KMS-11 (cell line): ENCODE measurements around the gene ASB2.

Source experiments
- H2AFZ ChIP-seq: fragments of 200-600 bp; sonication (generic); 2 replicates; pipeline ENCODE4 v1.6.1; 2016; ENCODE audit warnings: antibody characterized with exemption, mixed run types, low read depth
- H3K27ac ChIP-seq: fragments of 200-600 bp; sonication (generic); 2 replicates; pipeline ENCODE4 v1.6.1; 2016; ENCODE audit warnings: mild to moderate bottlenecking, mixed run types
- H3K27me3 ChIP-seq: fragments of 200-600 bp; sonication (generic); 2 replicates; pipeline ENCODE4 v1.6.1; 2017; ENCODE audit warnings: mild to moderate bottlenecking, low read depth, mixed run types, moderate library complexity; ENCODE audit not compliant: insufficient read depth
- H3K36me3 ChIP-seq: fragments of 200-600 bp; sonication (generic); 2 replicates; pipeline ENCODE4 v1.6.1; 2017; ENCODE audit warnings: mild to moderate bottlenecking, mixed run types; ENCODE audit not compliant: insufficient read depth
- H3K4me1 ChIP-seq: fragments of 200-600 bp; sonication (generic); 2 replicates; pipeline ENCODE4 v1.6.1; 2016; ENCODE audit warnings: mild to moderate bottlenecking, low read depth, mixed run types; ENCODE audit not compliant: poor library complexity, severe bottlenecking
- H3K4me2 ChIP-seq: fragments of 200-600 bp; sonication (generic); 2 replicates; pipeline ENCODE4 v1.7.0; 2016; ENCODE audit warnings: mild to moderate bottlenecking, mixed run types
- H3K4me3 ChIP-seq: fragments of 200-600 bp; sonication (generic); IDR thresholded peaks from 2 replicates; pipeline ENCODE4 v1.6.1; 2017; ENCODE audit warnings: low read depth, low read length, mixed read lengths; ENCODE audit not compliant: insufficient read depth
- H3K79me2 ChIP-seq: fragments of 200-600 bp; sonication (generic); 2 replicates; pipeline ENCODE4 v1.6.1; 2016; ENCODE audit warnings: low read depth, mixed run types; ENCODE audit not compliant: insufficient read depth
- H3K9ac ChIP-seq: fragments of 200-600 bp; sonication (generic); 2 replicates; pipeline ENCODE4 v1.6.1; 2016; ENCODE audit warnings: mild to moderate bottlenecking, mixed run types
- H4K20me1 ChIP-seq: fragments of 200-600 bp; sonication (generic); 2 replicates; pipeline ENCODE4 v1.6.1; 2016; ENCODE audit warnings: mild to moderate bottlenecking, mixed run types; ENCODE audit not compliant: insufficient read depth
- TF ChIP-seq, protein P1 (sequence below): fragments of 200-600 bp; sonication (generic); conservative IDR thresholded peaks from 2 replicates; pipeline ENCODE4 v1.6.1; 2017; ENCODE audit warnings: low read depth, mild to moderate bottlenecking, antibody characterized with exemption, low read length, moderate library complexity, mixed read lengths

The ASB2 gene

GRCh38 chr14:93898731-93899130, 77.6 kb downstream of the ASB2 start:
- H2AFZ ChIP-seq, result no peak overlapping the region
- no peaks in the 10 kb centered on the region for H3K79me2 ChIP-seq
- H3K36me3 ChIP-seq, result no peaks in the 10 kb centered on the region
- no peaks in the 10 kb centered on the region for H3K4me1 ChIP-seq
- no peak overlapping the region for H3K9ac ChIP-seq
- H3K27ac ChIP-seq, result no peak overlapping the region
- H3K4me3 ChIP-seq, result no peak overlapping the region
- H3K27me3 ChIP-seq, result no peaks in the 10 kb centered on the region
- H3K4me2 ChIP-seq, result no peak overlapping the region
- TF ChIP-seq, protein P1, sequence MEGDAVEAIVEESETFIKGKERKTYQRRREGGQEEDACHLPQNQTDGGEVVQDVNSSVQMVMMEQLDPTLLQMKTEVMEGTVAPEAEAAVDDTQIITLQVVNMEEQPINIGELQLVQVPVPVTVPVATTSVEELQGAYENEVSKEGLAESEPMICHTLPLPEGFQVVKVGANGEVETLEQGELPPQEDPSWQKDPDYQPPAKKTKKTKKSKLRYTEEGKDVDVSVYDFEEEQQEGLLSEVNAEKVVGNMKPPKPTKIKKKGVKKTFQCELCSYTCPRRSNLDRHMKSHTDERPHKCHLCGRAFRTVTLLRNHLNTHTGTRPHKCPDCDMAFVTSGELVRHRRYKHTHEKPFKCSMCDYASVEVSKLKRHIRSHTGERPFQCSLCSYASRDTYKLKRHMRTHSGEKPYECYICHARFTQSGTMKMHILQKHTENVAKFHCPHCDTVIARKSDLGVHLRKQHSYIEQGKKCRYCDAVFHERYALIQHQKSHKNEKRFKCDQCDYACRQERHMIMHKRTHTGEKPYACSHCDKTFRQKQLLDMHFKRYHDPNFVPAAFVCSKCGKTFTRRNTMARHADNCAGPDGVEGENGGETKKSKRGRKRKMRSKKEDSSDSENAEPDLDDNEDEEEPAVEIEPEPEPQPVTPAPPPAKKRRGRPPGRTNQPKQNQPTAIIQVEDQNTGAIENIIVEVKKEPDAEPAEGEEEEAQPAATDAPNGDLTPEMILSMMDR, result no peak
- H4K20me1 ChIP-seq, result no peaks in the 10 kb centered on the region

- Histone ChIP-seq H3K4me1 (no peaks in the 10 kb centered on the region), H3K79me2 (no peaks in the 10 kb centered on the region), H4K20me1 (no peaks in the 10 kb centered on the region), H3K27me3 (no peaks in the 10 kb centered on the region), H3K36me3 (no peaks in the 10 kb centered on the region), H3K4me3 (no peak overlapping the region), H3K4me2 (no peak overlapping the region), H3K27ac (no peak overlapping the region), H2AFZ (no peak overlapping the region), H3K9ac (no peak overlapping the region)
- TF ChIP-seq, protein P1, result no peak
Measured at GRCh38 chr14:93898081-93898611, 78.2 kb downstream of the ASB2 start.

DNA sequence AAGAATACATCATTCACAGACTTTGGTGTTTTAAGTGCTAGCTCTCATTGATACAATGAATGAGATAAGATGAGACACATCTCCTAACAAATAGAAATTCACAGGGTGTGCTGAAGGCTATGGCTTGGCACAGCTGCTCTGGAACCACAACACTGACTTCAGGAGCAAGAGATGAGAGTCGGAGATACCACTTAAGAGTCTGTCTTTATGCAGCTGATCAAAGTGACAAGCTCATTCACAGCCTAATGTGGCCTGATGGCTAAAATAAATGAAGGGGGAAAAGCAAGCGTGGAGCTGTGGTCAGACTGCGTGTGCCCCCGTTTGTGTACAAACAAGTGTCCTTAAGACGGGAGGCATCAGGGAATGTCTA, 78.9 kb downstream of the ASB2 start:
- TF ChIP-seq, protein P1, result no peak
- Histone ChIP-seq H3K4me2 (no peak overlapping the region), H3K4me3 (no peak overlapping the region), H2AFZ (no peak overlapping the region), H3K79me2 (no peaks in the 10 kb centered on the region), H3K27me3 (no peaks in the 10 kb centered on the region), H3K9ac (no peak overlapping the region), H3K4me1 (no peaks in the 10 kb centered on the region), H4K20me1 (no peaks in the 10 kb centered on the region), H3K27ac (no peak overlapping the region), H3K36me3 (no peaks in the 10 kb centered on the region)

- no peaks in the 10 kb centered on the region for H4K20me1 ChIP-seq
- H3K9ac ChIP-seq, result no peak overlapping the region
- H3K4me3 ChIP-seq, result no peak overlapping the region
- TF ChIP-seq, protein P1, result no peak
- no peaks in the 10 kb centered on the region for H3K4me1 ChIP-seq
- H3K27ac ChIP-seq, result no peak overlapping the region
- H3K27me3 ChIP-seq, result no peaks in the 10 kb centered on the region
- H3K4me2 ChIP-seq, result no peak overlapping the region
- H2AFZ ChIP-seq, result no peak overlapping the region
- no peaks in the 10 kb centered on the region for H3K79me2 ChIP-seq
- H3K36me3 ChIP-seq, result no peaks in the 10 kb centered on the region
Measured at GRCh38 chr14:93895023-93895604, 81.3 kb downstream of the ASB2 start.
